NCI-H526 (cell line): ENCODE measurements around the gene TERT.
"Not testable (repeated sequence)": the region's sequence is repeated elsewhere in the genome, so short reads cannot be mapped to it uniquely, and the experiment has no call there.

ENCODE experiments used
- DNase-seq, 2 experiments: peaks; one replicate each; lab custom pipeline; 2025; lab: John Stamatoyannopoulos, UW

The TERT gene

DNA sequence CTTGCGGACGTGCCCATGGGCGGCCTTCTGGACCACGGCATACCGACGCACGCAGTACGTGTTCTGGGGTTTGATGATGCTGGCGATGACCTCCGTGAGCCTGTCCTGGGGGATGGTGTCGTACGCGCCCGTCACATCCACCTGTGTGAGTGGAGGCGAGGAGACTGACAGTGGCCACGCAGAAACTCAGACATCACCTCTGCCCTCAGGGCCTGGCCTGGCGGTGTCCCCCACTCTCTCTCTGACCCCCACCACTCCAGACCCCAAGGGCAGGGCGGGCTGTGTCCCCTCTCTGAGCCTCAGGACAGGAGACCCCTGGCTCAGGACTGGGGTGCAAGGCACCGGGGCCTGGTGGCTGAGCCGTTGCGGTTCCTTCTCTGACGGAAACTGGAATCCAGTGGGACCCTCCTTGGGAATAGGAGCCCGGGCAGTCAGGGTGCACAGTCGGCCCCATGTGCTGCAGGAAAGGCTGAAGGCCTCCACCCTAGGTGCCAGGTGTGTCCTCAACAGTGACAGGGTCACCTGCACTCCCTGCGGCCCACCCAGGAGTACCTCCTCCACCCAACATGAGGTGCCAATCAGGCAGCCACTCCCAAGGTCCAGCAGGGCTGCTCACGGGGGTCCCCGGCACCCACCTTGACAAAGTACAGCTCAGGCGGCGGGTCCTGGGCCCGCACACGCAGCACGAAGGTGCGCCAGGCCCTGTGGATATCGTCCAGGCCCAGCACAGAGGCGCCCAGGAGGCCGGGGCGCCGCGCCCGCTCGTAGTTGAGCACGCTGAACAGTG is 16.0 kb downstream of the TERT start:
- no peak for DNase-seq

- DNase-seq: no peak
Measured at GRCh38 chr5:1278216-1278615, 16.7 kb downstream of the TERT start.

DNA sequence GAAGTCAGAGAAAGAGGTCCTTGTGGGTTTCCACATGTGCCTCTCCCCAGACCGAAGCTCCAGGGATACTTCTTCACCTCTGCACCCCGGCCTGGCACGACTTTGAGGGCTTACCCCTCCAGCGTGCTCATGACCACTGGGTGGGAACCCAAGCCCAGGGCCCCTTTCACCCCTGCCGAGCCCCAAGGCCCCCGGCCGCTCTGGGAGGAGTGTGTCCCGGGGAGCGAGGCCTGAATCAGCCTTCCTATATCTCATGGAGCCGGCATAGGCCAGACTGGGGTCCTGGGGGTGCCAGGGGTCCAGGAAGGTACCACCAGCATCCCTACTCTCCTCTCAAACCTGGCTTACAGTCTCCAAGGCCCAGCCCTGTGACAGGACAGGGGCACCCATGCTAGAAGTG is 17.1 kb downstream of the TERT start:
- no peak for DNase-seq

DNA sequence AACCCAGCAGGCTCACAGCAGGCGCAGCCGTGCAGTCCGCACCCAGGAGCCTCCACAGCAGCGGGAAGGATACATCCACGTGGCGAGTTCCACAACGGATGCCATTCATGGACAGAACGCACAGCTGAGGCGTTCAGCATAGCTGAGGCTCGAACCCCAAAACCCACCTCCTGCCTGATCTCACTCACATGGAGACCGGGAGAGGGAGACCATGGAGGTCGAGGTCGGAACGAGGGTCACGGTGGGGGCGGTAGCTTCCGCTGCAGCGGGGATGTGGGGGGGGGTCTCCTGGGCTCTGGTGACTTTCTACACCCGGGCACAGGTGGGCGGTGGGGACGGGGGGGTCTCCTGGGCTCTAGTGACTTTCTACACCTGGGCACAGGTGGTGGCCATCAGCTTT is 17.5 kb downstream of the TERT start:
- no peak for DNase-seq

DNA sequence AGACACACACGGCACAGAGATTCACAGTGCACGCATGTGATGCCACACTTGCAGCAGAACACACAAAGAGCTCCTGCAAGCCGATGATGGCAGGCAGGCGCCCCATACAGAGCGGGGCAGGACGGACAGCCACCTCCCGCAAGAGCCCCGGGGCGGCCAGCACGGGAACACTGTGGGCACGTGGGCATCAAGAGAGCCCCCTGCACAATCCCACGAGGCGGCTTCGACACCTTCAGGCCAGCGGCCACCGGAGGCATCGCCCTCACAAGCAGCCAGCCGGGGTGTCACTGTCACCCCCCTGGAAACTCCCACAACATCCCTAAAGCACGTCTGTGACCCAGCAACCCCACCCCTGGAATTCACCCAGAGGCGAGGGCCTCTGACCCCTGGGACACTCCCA is 17.9 kb downstream of the TERT start:
- no peak for DNase-seq

DNA sequence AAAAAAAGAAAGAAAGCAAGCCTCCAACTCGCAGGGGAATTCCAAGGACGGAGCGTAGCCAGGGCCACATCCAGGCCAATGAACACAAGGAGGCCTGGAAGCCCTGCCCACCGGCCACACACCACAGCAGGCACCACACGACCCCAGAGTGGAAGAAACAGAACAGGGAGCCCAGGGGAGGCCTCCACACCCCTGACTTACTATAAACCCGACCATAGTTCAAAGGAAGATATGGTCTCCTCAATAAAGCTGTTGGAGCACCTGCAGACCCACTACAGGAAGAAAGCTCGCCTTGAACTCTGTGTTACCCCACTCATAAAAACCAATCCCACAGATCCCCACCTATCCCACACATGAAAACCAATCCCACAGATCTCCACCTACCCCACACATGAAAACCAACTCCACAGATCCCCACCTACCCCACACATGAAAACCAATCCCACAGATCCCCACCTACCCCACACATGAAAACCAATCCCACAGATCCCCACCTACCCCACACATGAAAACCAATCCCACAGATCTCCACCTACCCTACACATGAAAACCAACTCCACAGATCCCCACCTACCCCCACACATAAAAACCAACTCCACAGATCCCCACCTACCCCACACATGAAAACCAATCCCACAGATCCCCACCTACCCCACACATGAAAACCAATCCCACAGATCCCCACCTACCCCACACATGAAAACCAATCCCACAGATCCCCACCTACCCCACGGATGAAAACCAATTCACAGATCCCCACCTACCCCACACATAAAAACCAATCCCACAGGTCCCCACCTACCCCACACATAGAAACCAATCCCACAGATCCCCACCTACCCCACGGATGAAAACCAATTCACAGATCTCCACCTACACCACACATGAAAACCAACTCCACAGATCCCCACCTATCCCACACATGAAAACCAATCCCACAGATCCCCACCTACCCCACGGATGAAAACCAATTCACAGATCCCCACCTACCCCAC is 19.2 kb downstream of the TERT start:
- not testable (repeated sequence) for DNase-seq

- DNase-seq: no peak
Measured at GRCh38 chr5:1274471-1274870, 20.4 kb downstream of the TERT start.

DNA sequence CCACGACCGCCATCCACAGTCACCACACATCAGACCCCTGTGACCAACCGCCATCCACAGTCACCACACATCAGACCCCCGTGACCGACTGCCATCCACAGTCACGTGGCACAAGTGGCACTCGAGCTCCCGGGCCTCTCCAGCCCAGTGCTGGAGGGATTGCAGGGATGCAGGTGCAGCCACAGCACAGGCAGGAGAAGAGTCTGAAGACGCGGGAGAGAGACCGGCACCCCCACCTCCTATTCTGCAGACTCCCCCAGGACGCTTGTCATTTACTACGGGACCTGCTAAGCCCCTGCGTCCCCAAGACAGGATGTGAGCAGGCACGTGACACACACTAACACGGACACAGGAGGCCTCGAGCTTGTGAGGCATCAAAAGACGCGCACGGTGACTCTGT is 21.1 kb downstream of the TERT start:
- no peak for DNase-seq

DNA sequence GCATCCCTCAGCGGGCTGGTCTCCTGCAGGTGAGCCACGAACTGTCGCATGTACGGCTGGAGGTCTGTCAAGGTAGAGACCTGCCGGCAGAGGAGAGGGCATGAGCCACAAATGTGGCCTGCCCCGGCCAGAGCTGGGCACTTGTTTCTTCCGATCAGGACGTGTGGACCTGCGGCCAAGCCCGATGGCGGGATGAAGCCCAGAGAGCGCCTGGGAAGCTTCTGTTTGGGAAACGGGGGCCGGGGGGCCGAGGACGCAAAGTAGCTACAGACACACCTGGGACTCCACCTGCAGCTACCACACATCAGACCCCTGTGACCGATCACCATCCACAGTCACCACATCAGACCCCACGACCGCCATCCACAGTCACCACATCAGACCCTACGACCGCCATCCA is 22.7 kb downstream of the TERT start:
- no peak for DNase-seq

DNA sequence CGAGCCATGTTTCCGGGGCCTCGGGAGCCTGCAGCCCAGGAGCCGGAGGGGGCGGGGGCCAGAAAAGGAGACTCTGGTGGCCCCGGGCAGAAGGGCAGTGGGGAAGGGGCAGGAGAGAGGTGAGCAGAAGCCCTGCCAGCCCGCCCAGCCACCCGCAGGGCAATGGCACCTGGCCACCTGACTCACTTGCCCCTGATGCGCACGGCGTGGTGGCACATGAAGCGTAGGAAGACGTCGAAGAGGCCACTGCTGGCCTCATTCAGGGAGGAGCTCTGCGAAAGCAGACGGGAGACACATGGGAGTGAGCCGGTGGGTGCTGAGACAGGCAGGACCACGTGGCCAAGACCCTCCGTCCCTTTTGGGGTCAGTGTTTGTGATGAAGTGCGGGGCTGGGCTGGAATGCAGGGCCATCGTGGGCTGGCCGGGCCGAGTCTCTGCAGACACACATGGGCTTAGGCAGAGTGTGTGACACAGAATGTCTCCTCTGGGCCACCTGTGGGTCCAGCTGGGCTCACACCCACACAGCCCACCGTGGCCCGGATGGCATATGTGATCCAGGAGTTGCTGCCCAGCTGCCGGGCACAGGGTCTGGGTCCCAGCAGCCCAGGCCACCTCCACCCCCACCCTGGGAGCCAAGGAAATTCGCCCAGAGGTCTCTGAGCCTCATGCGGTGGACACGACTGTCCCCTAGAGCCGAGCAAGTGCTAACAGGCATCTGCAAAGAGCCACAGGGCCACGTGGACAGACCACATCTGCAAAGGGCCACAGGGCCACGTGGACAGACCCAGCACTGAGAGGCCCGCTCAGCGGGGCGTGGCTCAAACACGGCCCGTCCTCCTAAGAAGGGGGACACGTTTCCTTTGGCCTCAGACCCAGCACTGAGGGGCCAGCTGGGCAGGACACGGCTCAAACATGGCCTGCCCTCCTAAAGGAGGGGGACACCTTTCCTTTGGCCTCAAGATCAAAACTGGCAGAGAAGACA is 23.6 kb downstream of the TERT start:
- DNase-seq: no peak

- DNase-seq: no peak
Measured at GRCh38 chr5:1270426-1270825, 24.4 kb downstream of the TERT start.

GRCh38 chr5:1268666-1269065 is 26.2 kb downstream of the TERT start:
- DNase-seq: no peak

DNA sequence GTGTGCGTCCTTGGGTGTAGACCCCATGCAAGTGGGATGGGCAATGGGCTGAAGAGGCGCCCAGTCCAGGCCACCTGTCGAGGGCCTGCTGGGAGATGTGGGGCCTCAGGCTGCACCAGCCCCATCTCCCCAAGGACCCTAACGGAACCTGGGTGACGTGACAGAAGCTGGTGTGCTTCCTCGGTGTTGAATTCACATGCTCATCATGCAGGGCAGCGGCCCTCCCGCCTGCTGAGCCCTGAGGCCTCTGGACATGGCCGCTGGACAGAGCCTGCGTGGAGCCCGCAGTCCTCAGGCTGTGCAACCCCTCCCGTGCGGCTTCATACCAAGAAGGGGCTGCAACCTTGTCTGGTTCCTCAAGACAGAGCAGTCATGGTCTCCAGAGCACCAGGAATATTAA is 26.8 kb downstream of the TERT start:
- no peak for DNase-seq

GRCh38 chr5:1267464-1267863 is 27.4 kb downstream of the TERT start:
- not testable (repeated sequence) for DNase-seq

DNA sequence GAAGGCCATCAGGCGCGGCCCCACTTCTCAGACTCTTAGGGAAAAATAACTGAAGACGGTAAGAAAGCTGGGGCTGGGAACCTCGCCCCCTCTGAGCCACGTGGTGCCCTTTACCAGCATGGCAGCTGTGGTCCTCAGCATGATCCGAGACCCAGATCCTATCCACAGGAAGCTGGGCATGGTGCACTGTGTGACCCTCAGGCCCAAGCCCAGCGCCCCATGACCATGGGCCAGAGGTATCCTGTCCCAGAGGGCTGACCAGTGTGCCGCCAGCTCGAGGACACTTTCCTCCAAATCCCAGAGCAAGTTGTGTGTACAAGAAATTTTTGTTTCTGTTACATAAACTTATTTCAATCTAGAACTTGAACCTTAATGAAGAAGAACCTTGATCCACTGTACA is 28.1 kb downstream of the TERT start:
- no peak for DNase-seq

GRCh38 chr5:1265461-1266455 is 29.1 kb downstream of the TERT start:
- DNase-seq: no peak

DNA sequence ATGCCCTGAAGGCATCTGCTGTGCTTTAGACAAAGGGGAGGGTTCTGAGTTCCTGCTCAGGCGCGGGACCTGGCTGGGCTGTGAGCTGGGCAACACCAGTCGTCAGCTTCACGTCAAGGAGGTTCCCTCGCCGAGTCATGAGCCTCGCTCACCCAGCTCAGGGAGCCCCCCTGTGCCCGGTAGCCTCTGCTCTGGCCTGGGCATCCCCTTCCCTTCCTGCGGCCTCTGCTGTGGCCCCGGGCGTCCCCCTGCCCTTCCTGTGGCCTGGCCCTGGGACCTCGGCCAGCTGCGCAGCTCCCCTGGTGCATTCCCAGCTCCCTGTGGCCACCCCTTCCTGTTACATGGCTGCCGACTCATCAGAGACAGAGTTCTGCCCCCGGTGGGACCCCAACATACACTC is 29.8 kb downstream of the TERT start:
- DNase-seq: no peak

GRCh38 chr5:1264211-1264610 is 30.7 kb downstream of the TERT start:
- no peak for DNase-seq

GRCh38 chr5:1262381-1262780 is 32.5 kb downstream of the TERT start:
- no peak for DNase-seq

DNA sequence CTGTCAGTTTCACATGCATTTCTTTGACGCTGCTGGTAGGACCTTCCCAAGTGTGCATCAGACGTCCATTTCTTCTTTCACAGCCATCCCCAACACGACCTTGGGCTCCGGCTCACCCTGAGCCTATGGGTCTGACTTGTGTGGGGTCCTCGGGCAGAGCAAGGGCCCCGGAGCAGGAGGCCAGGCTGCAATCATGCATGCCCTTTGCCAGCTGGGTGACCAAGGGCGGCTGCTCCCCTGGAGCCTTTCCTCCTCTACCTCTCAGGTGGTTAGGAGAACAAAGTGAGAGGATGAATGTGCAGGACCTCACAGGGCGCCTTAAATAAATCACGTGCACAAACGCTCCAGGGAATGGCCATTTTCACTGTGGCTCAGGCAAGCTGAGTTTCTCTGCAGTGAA is 33.2 kb downstream of the TERT start:
- no peak for DNase-seq
